ENCODE results near the gene APOM. TPM values are rescaled to one million over a fixed set of nuclear protein-coding genes. Genes with fewer than 3 reads are reported as not detected.
A peak's percentile ranks its signal among the peaks of the same experiment; 100 is the strongest.

Gene APOM
- polyA plus RNA-seq, 3 donors: 4.2 to 8.3 (median 4.8) TPM

DNA sequence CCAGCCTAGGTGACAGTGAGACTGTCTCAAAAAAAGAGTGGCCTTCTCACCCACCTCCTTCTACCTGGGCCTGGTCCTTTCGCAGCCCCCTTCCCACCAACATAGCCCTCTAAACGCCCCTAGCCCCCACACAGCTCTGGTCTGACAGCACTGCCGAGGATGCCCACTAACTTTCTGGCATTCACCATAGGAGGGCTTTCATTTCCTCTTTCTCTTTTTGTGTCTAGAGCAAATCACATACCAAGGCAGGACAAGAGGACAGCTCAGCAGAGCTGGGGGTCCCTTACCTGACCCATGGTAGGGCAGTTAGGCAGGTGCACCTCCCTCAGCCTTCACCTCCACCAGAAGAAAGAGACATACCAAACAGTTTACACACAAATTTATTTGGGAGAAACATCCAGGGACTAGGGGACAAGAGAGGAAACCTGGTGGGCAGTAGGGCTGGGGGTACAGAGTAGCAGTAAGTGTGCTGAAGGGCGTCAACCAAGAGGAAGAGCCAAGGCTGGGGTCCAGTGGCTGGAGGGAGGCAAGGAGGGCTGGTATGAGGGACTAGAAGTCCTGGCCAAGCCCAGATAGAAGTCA lies 20.7 kb downstream of the APOM start:
- no peaks in the 10 kb centered on the region for H3K9me3 ChIP-seq (replicated peaks in 1 of 2; ENCODE audit: control insufficient read depth in 1 of 2, insufficient read depth in 1 of 2, low read length in 2 of 2)
- H3K27ac ChIP-seq (ENCODE audit: low read depth in 1 of 2, low read length in 2 of 2): no peak overlapping the region
- peak overlapping the region in 3 of 7 donors; percentile 1 to 41 (median 12) for H3K27ac Mint-ChIP-seq
- 42% methylated on average over 4 of the region's 4 CpGs for WGBS (ENCODE audit: insufficient coverage)
- peaks cover 0 to 6% (median 0%) of the 10 kb centered on the region in 7 donors for H3K9me3 Mint-ChIP-seq
- intact Hi-C loops (cut with micrococcal nuclease): loop anchor here (5.0 to 10.0 kb wide), 2 partner anchors 91 to 278 kb away; partner anchors contain the start of genes NELFE (in 1 of the 2) and SKIC2 (in 1 of the 2)
- H3K4me3 ChIP-seq (replicated peaks in 1 of 3; ENCODE audit: low read depth in 2 of 3, low read length in 3 of 3): no peak overlapping the region
- peaks cover 28 to 32% of the 10 kb centered on the region in 2 donors for H3K36me3 Mint-ChIP-seq
- no peaks in the 10 kb centered on the region for H4K20me1 ChIP-seq (ENCODE audit: insufficient read depth, low read length)
- no peak overlapping the region for H3K4me3 Mint-ChIP-seq
- H3K27me3 Mint-ChIP-seq (ENCODE audit: low read depth in 3 of 3): peaks cover under 1 to 5% (median 2%) of the 10 kb centered on the region in 3 donors
- H2AFZ ChIP-seq (ENCODE audit: insufficient read depth, low read depth, low read length, poor library complexity, severe bottlenecking): no peak overlapping the region
- H3K9ac ChIP-seq (ENCODE audit: insufficient read depth, low read length, poor library complexity, severe bottlenecking): no peak overlapping the region
- no peak overlapping the region for H3K4me2 ChIP-seq (replicated peaks; ENCODE audit: extremely low read depth, low read length, poor library complexity, severe bottlenecking)
- H3K36me3 ChIP-seq (replicated peaks in 1 of 2; ENCODE audit: control insufficient read depth in 1 of 2, insufficient read depth in 2 of 2, low read length in 2 of 2): peaks cover 19 to 27% of the 10 kb centered on the region in 2 donors
- H3K79me2 ChIP-seq (ENCODE audit: insufficient read depth, low read length): no peaks in the 10 kb centered on the region
- no peak for DNase-seq
- no peaks in the 10 kb centered on the region for H3K27me3 ChIP-seq (ENCODE audit: control insufficient read depth in 2 of 2, insufficient read depth in 2 of 2, low read length in 2 of 2)
- peaks cover 12 to 14% of the 10 kb centered on the region in 2 donors for H3K4me1 ChIP-seq (ENCODE audit: control insufficient read depth in 1 of 2, insufficient read depth in 2 of 2, low read length in 2 of 2)
- peaks cover 21% of the 10 kb centered on the region for H3K4me1 Mint-ChIP-seq
- TF ChIP-seq, protein P1, sequence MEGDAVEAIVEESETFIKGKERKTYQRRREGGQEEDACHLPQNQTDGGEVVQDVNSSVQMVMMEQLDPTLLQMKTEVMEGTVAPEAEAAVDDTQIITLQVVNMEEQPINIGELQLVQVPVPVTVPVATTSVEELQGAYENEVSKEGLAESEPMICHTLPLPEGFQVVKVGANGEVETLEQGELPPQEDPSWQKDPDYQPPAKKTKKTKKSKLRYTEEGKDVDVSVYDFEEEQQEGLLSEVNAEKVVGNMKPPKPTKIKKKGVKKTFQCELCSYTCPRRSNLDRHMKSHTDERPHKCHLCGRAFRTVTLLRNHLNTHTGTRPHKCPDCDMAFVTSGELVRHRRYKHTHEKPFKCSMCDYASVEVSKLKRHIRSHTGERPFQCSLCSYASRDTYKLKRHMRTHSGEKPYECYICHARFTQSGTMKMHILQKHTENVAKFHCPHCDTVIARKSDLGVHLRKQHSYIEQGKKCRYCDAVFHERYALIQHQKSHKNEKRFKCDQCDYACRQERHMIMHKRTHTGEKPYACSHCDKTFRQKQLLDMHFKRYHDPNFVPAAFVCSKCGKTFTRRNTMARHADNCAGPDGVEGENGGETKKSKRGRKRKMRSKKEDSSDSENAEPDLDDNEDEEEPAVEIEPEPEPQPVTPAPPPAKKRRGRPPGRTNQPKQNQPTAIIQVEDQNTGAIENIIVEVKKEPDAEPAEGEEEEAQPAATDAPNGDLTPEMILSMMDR (IDR thresholded peaks at IDR 0.05): no peak

DNA sequence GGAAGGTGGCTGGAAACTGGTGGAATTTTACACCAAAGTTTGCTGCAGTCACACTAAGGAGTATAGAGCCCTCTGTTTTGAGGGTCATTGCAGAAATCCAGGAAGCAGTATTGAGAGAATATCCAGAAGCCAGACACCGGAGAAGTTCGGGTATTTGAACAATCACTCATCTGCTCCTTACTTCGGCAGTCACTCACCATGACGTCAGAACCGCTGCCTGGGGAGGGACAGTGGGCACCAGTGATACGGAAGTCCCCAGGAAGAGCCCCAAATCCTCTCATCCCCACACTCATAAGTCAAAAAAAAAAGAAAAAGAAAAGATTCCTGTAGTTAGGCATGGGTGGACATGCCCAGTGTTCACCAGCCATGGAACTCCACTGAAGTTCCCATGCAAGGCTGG lies 21.2 kb downstream of the APOM start:
- H3K9ac ChIP-seq (ENCODE audit: insufficient read depth, low read length, poor library complexity, severe bottlenecking): no peak overlapping the region
- WGBS (ENCODE audit: insufficient coverage): 85% methylated on average over 4 of the region's 6 CpGs
- H3K27me3 ChIP-seq (ENCODE audit: control insufficient read depth in 2 of 2, insufficient read depth in 2 of 2, low read length in 2 of 2): no peaks in the 10 kb centered on the region
- Mint-ChIP-seq H3K4me3 (no peak overlapping the region), H3K27ac (no peak overlapping the region), H3K4me1 (peaks cover 26% of the 10 kb centered on the region), H3K36me3 (peaks cover 23 to 27% of the 10 kb centered on the region in 2 donors), H3K9me3 (peaks cover 0 to 4% (median 0%) of the 10 kb centered on the region in 7 donors), H3K27me3 (ENCODE audit: low read depth in 3 of 3) (peaks cover 3 to 6% (median 5%) of the 10 kb centered on the region in 3 donors)
- DNase-seq: no peak
- peaks cover 16 to 18% of the 10 kb centered on the region in 2 donors for H3K4me1 ChIP-seq (ENCODE audit: control insufficient read depth in 1 of 2, insufficient read depth in 2 of 2, low read length in 2 of 2)
- no peaks in the 10 kb centered on the region for H4K20me1 ChIP-seq (ENCODE audit: insufficient read depth, low read length)
- H3K9me3 ChIP-seq (replicated peaks in 1 of 2; ENCODE audit: control insufficient read depth in 1 of 2, insufficient read depth in 1 of 2, low read length in 2 of 2): no peaks in the 10 kb centered on the region
- H3K79me2 ChIP-seq (ENCODE audit: insufficient read depth, low read length): no peaks in the 10 kb centered on the region
- no peak overlapping the region for H3K4me3 ChIP-seq (replicated peaks in 1 of 3; ENCODE audit: low read depth in 2 of 3, low read length in 3 of 3)
- peaks cover 14 to 22% of the 10 kb centered on the region in 2 donors for H3K36me3 ChIP-seq (replicated peaks in 1 of 2; ENCODE audit: control insufficient read depth in 1 of 2, insufficient read depth in 2 of 2, low read length in 2 of 2)
- no peak overlapping the region for H3K4me2 ChIP-seq (replicated peaks; ENCODE audit: extremely low read depth, low read length, poor library complexity, severe bottlenecking)
- TF ChIP-seq, protein P1 (IDR thresholded peaks at IDR 0.05): no peak
- no peak overlapping the region for H2AFZ ChIP-seq (ENCODE audit: insufficient read depth, low read depth, low read length, poor library complexity, severe bottlenecking)
- no peak overlapping the region for H3K27ac ChIP-seq (ENCODE audit: low read depth in 1 of 2, low read length in 2 of 2)
- intact Hi-C loops (cut with micrococcal nuclease): loop anchor here (5.0 to 10.0 kb wide), 2 partner anchors 90 to 278 kb away; partner anchors contain the start of genes NELFE (in 1 of the 2) and SKIC2 (in 1 of the 2)
